A549 (cell line): Measurements from ENCODE around the gene TNFSF11. TPM values are rescaled to one million over a fixed set of nuclear protein-coding genes. Genes with fewer than 3 reads are reported as not detected.
A peak's percentile ranks its signal among the peaks of the same experiment; 100 is the strongest.

ENCODE experiments used
- ATAC-seq, 2 experiments: fragments of 200-7000 bp in 1 of 2; fragments of >200 bp in 1 of 2; cut with Nextera tagmentation in 1 of 2; cut with Tn5 transposase in 1 of 2; 3 replicates each; pipeline versions ENCODE4 v1.8.0 to v1.9.1; 2018 to 2020; ENCODE audit warnings: mild to moderate bottlenecking in 1 of 2, moderate library complexity in 1 of 2
- CTCF ChIA-PET: fragments of 300-600 bp; sonication (Branson Sonifier 250); formaldehyde crosslinking; extraction: SDS; loops from one replicate; lab custom pipeline; 2021; ENCODE audit warnings: antibody characterized with exemption, inconsistent platforms; lab: Yijun Ruan, JAX
- POLR2A ChIA-PET: fragments of 350-600 bp; formaldehyde crosslinking; extraction: SDS; loops from one replicate; lab custom pipeline; 2021; ENCODE audit warnings: antibody characterized with exemption, inconsistent platforms; lab: Yijun Ruan, JAX
- DNase-seq, 2 experiments: peaks; one replicate each; pipeline versions ENCODE4 v3.0.0 to v3.0.0-alpha.2; 2011 to 2016; ENCODE audit warnings: low read depth in 1 of 2, low spot score in 1 of 2
- FAIRE-seq: peaks from 2 replicates; lab custom pipeline; 2011; peaks lifted over from hg19 to GRCh38; lab: Jason Lieb, UNC
- H3K27ac ChIP-seq, 2 experiments: fragments of >200 bp; sonication (Bioruptor Twin); formaldehyde crosslinking; 3 replicates each; pipeline ENCODE4 v1.5.1; 2016 to 2017
- H3K4me1 ChIP-seq: fragments of >200 bp; sonication (Bioruptor Twin); formaldehyde crosslinking; 3 replicates; pipeline ENCODE4 v1.6.1; 2016
- H3K4me2 ChIP-seq: fragments of >200 bp; sonication (Bioruptor Twin); formaldehyde crosslinking; 3 replicates; pipeline ENCODE4 v1.6.1; 2016
- H3K4me3 ChIP-seq: fragments of >200 bp; sonication (Bioruptor Twin); formaldehyde crosslinking; 3 replicates; pipeline ENCODE4 v1.5.1; 2016
- H3K9me3 ChIP-seq: fragments of >200 bp; sonication (Bioruptor Twin); formaldehyde crosslinking; 3 replicates; pipeline ENCODE4 v1.6.1; 2016
- ATOH8 ChIP-seq: fragments of 250-450 bp; sonication (Bioruptor Pico); IDR thresholded peaks from 2 replicates; pipeline ENCODE4 v1.5.0; 2020; ENCODE audit warnings: low read depth, mild to moderate bottlenecking, moderate library complexity
- CBX8 ChIP-seq: fragments of 200-600 bp; sonication (generic); IDR thresholded peaks from 2 replicates; pipeline ENCODE4 v1.6.1; 2016
- CHD2 ChIP-seq: fragments of 150-350 bp; IDR thresholded peaks from 2 replicates; pipeline ENCODE4 v1.6.1; 2014; ENCODE audit warnings: low read length; ENCODE audit not compliant: partially characterized antibody
- CHD4 ChIP-seq: fragments of 200-600 bp; sonication (generic); IDR thresholded peaks from 2 replicates; pipeline ENCODE4 v1.6.1; 2016; ENCODE audit warnings: antibody characterized with exemption, mild to moderate bottlenecking, borderline replicate concordance
- E2F6 ChIP-seq: IDR thresholded peaks from 2 replicates; pipeline ENCODE4 v1.6.1; 2012; ENCODE audit warnings: low read depth, borderline replicate concordance
- EHF ChIP-seq: fragments of 250-450 bp; sonication (Bioruptor Pico); IDR thresholded peaks from 2 replicates; pipeline ENCODE4 v1.5.0; 2020; ENCODE audit warnings: mild to moderate bottlenecking
- EHMT2 ChIP-seq: fragments of 200-600 bp; sonication (generic); IDR thresholded peaks from 2 replicates; pipeline ENCODE4 v1.6.1; 2016; ENCODE audit warnings: antibody characterized with exemption, low read depth, mild to moderate bottlenecking, moderate library complexity
- ELK1 ChIP-seq: fragments of 150-350 bp; IDR thresholded peaks from 2 replicates; pipeline ENCODE4 v1.6.1; 2014; ENCODE audit warnings: low read depth, mild to moderate bottlenecking, low read length
- ESRRA ChIP-seq: fragments of 150-350 bp; IDR thresholded peaks from 2 replicates; pipeline ENCODE4 v1.6.1; 2014; ENCODE audit warnings: mild to moderate bottlenecking, low read length, borderline replicate concordance
- FOSB ChIP-seq: fragments of 250-450 bp; sonication (Bioruptor Pico); IDR thresholded peaks from 2 replicates; pipeline ENCODE4 v1.5.0; 2020; ENCODE audit warnings: mild to moderate bottlenecking, moderate library complexity
- GATA3 ChIP-seq: IDR thresholded peaks from 2 replicates; pipeline ENCODE4 v1.6.1; 2012; ENCODE audit warnings: borderline replicate concordance
- HES2 ChIP-seq: fragments of >200 bp; sonication (Bioruptor Twin); formaldehyde crosslinking; IDR thresholded peaks from 2 replicates; pipeline ENCODE4 v1.6.1; 2016
- HOXA7 ChIP-seq: fragments of 250-450 bp; sonication (Bioruptor Pico); IDR thresholded peaks from 2 replicates; pipeline ENCODE4 v1.5.0; 2020; ENCODE audit warnings: mild to moderate bottlenecking, moderate library complexity
- HOXB13 ChIP-seq: fragments of 250-450 bp; sonication (Bioruptor Pico); IDR thresholded peaks from 2 replicates; pipeline ENCODE4 v1.5.0; 2020; ENCODE audit warnings: low read depth, mild to moderate bottlenecking, moderate library complexity
- HOXB5 ChIP-seq: fragments of 250-450 bp; sonication (Bioruptor Pico); IDR thresholded peaks from 2 replicates; pipeline ENCODE4 v1.5.0; 2020; ENCODE audit warnings: mild to moderate bottlenecking, moderate library complexity
- MAZ ChIP-seq: fragments of 150-350 bp; IDR thresholded peaks from 2 replicates; pipeline ENCODE4 v1.6.1; 2014; ENCODE audit warnings: antibody characterized with exemption, low read depth, low read length, borderline replicate concordance
- MYC ChIP-seq: IDR thresholded peaks from 2 replicates; pipeline ENCODE4 v1.6.1; 2012; ENCODE audit warnings: mild to moderate bottlenecking, inconsistent platforms, low read length, improper control_type of control experiment, borderline replicate concordance
- NPAS2 ChIP-seq: fragments of 250-450 bp; sonication (Bioruptor Pico); IDR thresholded peaks from 2 replicates; pipeline ENCODE4 v1.8.0; 2022; ENCODE audit warnings: mild to moderate bottlenecking, moderate library complexity, borderline replicate concordance
- PBX3 ChIP-seq: IDR thresholded peaks from 2 replicates; pipeline ENCODE4 v1.6.1; 2012
- POLR2A ChIP-seq: IDR thresholded peaks from 2 replicates; pipeline ENCODE4 v1.6.1; 2012; ENCODE audit warnings: mild to moderate bottlenecking, low read length
- POLR2AphosphoS2 ChIP-seq: conservative IDR thresholded peaks from 2 replicates; pipeline ENCODE4 v1.6.1; 2012; ENCODE audit warnings: low read length, improper control_type of control experiment, inconsistent platforms
- RCOR1 ChIP-seq: fragments of 150-350 bp; IDR thresholded peaks from 2 replicates; pipeline ENCODE4 v1.6.1; 2014; ENCODE audit warnings: antibody characterized with exemption, low read length, low read depth
- REST ChIP-seq: fragments of 200-600 bp; sonication (generic); IDR thresholded peaks from 2 replicates; pipeline ENCODE4 v1.6.1; 2016; ENCODE audit warnings: antibody characterized with exemption, mild to moderate bottlenecking, moderate library complexity
- RNF2 ChIP-seq: fragments of 200-600 bp; sonication (generic); IDR thresholded peaks from 2 replicates; pipeline ENCODE4 v1.6.1; 2016; ENCODE audit warnings: low read depth, mild to moderate bottlenecking, antibody characterized with exemption, moderate library complexity, borderline replicate concordance
- SREBF2 ChIP-seq: fragments of 450-650 bp; IDR thresholded peaks from 2 replicates; pipeline ENCODE4 v1.6.1; 2014; ENCODE audit warnings: mild to moderate bottlenecking, moderate library complexity
- USF2 ChIP-seq: fragments of 450-650 bp; IDR thresholded peaks from 2 replicates; pipeline ENCODE4 v1.6.1; 2014; ENCODE audit warnings: antibody characterized with exemption
- ZFP36 ChIP-seq: fragments of 450-650 bp; IDR thresholded peaks from 2 replicates; pipeline ENCODE4 v1.6.1; 2014; ENCODE audit warnings: borderline replicate concordance; ENCODE audit not compliant: partially characterized antibody
- ZSCAN20 ChIP-seq: fragments of 250-450 bp; sonication (Bioruptor Pico); IDR thresholded peaks from 2 replicates; pipeline ENCODE4 v1.8.0; 2022; ENCODE audit warnings: mild to moderate bottlenecking, moderate library complexity
- WGBS: methylation state at CpG from one replicate; pipeline ENCODE4 v1.1.6; 2017; ENCODE audit errors: missing lambda C conversion rate; 5-methylcytosine and 5-hydroxymethylcytosine counted together
- polyA plus RNA-seq, 4 experiments: library from polyadenylated mRNA; depleted of rRNA in 3 of 4; stranded (reverse); fragments of >200 nt; fragmentation: RNase III in 1 of 4; extraction: RNeasy Plus Mini Kit Qiagen cat#74134 plus additional on column Dnase treatment in 1 of 4; gene quantifications; 2 replicates in 3 of 4; 3 replicates in 1 of 4; pipeline ENCODE4 v1.2.3, GENCODE V29; 2011 to 2017

TNFSF11 gene
- polyA plus RNA-seq, 2 of the 4 experiments (the other 2 are of a cell fraction) = not detected

- no peak for TF ChIP-seq HOXB5 (CRISPR knock-in tag)
- TF ChIP-seq, all 56 proteins: peak for 0
Observed at GRCh38 chr13:42614436-42615035, 40.6 kb downstream of the TNFSF11 start (continued).

GRCh38 chr13:42615691-42616090 lies 41.7 kb downstream of the TNFSF11 start:
- TF ChIP-seq USF2 (no peak), HES2 (no peak), ELK1 (no peak), CHD4 (no peak), HOXB5 (CRISPR knock-in tag) (no peak), ESRRA (no peak), CHD2 (no peak), ATOH8 (CRISPR knock-in tag) (no peak), FOSB (CRISPR knock-in tag) (no peak), PBX3 (no peak), HOXB13 (no peak), HOXA7 (CRISPR knock-in tag) (no peak), MYC (no peak), CBX8 (no peak), EHF (no peak), SREBF2 (no peak), RCOR1 (no peak), ZSCAN20 (CRISPR knock-in tag) (no peak), ZFP36 (no peak)
- H3K4me3 ChIP-seq = no peak overlapping the region
- H3K9me3 ChIP-seq = no peaks in the 10 kb centered on the region
- POLR2A ChIA-PET = no interaction called here
- DNase-seq (peak in 1 of 2 experiments; percentile 31), ATAC-seq (no peak), FAIRE-seq (no peak)
- no peaks in the 10 kb centered on the region for H3K4me1 ChIP-seq
- no peak overlapping the region for H3K27ac ChIP-seq
- H3K4me2 ChIP-seq = no peak overlapping the region
- CTCF ChIA-PET = interaction anchor here (1.6 kb wide), 1 partner anchor 20 kb away, joined by 4 read pairs; no protein-coding TSS in a partner anchor
- 43% methylated on average over 6 of the region's 6 CpGs for WGBS

- 36% methylated on average over 3 of the region's 3 CpGs for WGBS
- POLR2A ChIA-PET = no interaction called here
- no peak for TF ChIP-seq POLR2A
- no peak for TF ChIP-seq RNF2
- TF ChIP-seq EHF = no peak
- TF ChIP-seq MAZ = no peak
- TF ChIP-seq E2F6 = no peak
- no peak for TF ChIP-seq POLR2AphosphoS2
- no peak for TF ChIP-seq GATA3
- TF ChIP-seq EHMT2 = no peak
- no peak for TF ChIP-seq REST
- TF ChIP-seq NPAS2 (CRISPR knock-in tag) = no peak
- Histone ChIP-seq H3K4me1 (no peaks in the 10 kb centered on the region), H3K27ac (no peak overlapping the region), H3K4me3 (no peak overlapping the region), H3K4me2 (no peak overlapping the region), H3K9me3 (no peaks in the 10 kb centered on the region)
- CTCF ChIA-PET = interaction anchor here (0.7 kb wide), 1 partner anchor 1171 kb away, joined by 3 read pairs; no protein-coding TSS in a partner anchor
- ATAC-seq (no peak), FAIRE-seq (no peak), DNase-seq (no peak)
Observed at GRCh38 chr13:42617221-42617620, 43.3 kb downstream of the TNFSF11 start.
